GM18508 (cell line): Measurements from ENCODE around the gene DICER1.

ENCODE experiments used
- ATAC-seq: cut with Tn5 transposase; IDR thresholded peaks from one replicate; pipeline ENCODE4 v1.9.1; 2021; ENCODE audit warnings: moderate number of reproducible peaks; ENCODE audit not compliant: insufficient read depth, unreplicated experiment

Gene DICER1

DNA sequence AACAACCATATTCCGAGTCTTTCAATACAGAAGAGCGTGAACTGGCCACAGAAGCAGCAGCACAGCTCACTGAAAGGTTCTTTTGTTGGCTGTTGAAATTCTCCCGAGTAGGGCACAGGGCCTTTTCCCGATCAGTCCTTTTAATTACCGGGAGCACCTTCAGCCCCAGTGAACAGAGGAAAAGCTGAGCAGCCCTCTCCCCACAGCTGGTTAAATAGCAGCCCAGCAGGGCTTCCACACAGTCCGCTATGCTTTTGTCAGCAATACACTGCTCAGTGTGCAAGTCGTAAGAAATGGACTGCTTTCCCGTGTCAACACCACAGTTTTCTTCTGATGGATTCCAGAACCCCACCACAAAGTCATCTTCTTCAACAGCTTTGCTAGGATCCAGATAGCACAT lies 61.3 kb downstream of the DICER1 start:
- ATAC-seq: no peak

DNA sequence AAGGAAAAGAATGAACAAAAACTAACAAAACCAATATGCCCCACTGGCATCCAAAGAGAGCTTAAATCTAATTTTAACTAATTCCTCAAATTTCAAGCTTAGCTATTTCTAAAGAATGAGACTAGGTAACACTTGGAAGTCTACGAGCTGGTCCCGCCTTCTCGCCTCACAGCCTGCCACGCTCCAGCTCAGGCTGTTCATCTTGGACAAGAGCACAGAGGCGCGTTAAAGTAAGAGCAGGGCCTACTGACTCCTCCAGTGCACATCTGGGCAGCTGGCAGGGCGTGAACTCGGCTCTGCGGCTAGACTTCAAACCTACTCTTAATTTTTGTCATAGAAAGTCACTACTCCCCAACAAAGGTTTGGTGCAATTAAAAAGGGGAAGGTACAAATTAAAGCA lies 64.6 kb downstream of the DICER1 start:
- ATAC-seq: no peak

DNA sequence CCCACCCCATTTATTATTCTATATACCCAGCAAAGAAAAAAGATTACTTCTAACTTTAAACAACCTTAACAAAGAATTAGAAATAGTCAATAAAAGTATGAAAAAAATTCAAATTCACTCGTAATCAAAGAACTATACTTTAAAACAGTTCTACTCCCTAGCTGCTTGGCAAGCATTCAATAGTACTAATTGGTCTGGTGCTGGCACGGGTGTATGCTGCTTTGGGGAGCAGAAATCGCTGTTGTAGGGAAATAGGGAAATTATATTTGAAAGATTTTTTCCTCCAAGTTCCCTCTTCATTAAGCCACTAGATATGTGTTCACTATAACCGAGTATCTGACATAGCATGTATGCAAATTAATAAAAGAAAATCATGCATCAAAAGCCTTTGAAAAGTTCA lies 65.7 kb downstream of the DICER1 start:
- no peak for ATAC-seq

DNA sequence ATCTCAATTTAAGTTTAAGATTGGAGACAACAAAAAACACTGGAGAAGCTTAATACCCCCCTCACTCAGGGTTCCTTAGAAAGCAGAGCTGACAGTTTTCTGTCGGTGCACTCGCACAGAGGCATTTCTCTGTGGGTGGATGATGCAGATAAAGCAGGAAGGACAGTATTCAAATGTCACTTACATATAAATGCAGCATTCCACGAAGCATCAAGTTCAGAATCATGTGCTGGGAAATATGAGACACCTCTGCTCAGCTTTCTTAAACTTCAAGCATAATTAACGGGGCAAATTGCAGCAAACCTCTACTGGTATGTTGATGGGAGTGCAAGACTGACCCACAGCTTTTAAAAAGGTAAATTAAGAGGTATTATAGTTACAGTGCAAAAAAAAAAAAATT lies 68.7 kb downstream of the DICER1 start:
- no peak for ATAC-seq

DNA sequence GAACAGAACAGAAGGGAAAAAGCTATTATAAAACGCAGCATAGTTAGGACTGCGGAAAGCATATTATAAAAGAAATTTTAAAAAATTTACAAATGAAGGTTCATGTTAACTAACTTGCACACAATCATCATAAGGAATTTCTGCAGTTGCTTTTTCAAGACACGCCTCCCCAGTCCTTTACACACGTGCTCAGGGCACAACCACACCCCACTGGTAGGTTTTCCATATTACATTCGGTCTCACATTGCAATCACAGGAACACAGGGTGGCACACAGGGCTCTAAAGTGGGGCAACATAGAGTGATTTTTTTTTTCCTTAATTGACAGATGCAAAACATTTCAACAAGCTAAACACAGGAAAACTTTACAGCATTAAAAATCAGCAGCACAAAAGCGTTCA lies 69.7 kb downstream of the DICER1 start:
- ATAC-seq: no peak

DNA sequence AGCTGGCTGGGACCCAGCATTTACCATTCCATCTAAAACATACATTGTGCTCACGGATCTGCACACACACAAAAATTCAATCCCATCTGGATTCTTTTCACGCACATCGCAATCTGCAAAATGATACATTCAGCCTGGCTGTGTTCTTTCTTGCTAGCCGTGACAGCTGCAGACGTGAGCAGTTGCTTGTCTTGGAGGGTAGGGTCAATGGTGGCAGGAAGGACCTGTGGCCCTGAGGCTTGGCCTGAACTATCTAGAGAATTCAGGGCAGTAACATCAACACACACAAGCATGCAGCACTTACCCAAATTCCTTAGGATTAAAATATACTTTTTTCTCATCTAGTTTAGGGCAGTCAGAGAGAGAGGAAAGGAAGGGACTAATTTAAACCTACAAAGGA lies 72.0 kb downstream of the DICER1 start:
- ATAC-seq: no peak

DNA sequence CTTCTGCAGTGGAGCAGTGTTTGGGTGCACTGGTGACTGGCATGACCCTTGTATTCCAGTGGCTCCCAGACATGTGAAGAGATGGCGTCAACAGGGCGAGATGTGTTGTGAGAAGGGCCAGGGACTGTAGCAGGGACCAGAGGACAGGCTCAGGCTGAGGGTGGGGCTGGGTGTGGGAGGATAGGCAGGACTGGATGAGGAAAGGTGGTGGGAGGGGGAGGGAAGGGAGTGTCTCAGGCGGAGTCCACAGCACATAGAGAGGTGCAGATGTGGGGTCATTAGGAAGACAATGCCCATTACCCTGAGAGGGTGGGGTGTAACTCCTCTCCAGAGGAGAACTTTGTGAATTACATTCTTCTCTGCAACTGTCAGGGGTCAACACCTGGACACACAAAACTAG lies 78.5 kb downstream of the DICER1 start:
- no peak for ATAC-seq

DNA sequence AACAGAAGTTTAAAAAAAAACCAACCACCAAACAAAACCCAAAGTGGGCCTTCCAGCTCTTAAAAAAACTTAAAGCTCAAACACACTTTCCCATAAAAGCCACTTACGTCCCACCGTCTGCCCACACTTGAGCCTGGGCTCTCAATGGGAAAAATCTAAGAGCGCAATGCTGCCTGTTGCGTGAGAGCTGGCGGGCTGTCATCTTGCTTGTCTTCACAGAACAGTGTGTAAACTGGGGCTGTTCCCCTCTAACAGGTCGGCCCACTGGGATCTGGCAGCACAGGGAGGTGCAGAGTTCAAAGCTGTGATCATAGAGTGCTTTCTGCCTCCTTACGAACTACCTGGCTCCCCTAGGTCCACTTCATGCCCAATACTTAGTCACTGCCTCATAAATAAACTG lies 80.0 kb downstream of the DICER1 start:
- no peak for ATAC-seq

DNA sequence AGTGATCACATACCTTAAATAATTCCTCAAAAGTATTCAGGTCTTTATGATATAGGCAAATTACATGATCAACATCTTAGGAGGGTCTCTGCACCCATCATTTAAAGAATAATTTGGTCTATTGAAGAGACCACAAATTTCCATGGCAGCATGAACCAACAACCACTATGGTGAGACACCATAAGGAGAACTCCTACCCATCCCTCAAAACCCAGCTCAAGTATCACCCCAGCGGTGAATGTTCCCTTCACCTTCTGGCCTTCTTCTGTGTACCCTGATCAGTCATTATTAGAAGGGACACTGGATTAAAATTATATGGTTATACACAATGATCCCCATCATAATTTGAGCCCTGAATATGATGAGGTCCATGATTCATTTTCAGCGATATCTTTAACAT lies 81.5 kb downstream of the DICER1 start:
- no peak for ATAC-seq

DNA sequence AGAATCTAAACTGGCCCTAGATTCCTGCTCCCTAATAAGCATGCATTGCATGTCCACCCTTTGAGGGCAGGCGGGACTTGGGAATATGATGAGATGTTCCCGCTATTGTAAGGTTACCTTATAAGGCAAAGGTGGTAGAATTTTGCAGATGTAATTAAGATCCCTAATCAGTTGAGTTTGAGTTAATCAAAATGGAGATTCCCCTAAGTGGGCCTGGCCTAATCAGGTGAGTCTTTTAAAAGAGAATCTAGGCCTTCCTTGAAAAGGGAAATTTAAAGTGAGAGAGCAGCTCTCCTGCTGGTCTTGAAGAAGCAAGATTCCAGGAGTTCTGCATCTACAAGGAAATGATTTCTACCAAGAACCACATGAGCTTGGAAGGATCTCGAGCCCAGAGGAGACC lies 83.4 kb downstream of the DICER1 start:
- no peak for ATAC-seq

DNA sequence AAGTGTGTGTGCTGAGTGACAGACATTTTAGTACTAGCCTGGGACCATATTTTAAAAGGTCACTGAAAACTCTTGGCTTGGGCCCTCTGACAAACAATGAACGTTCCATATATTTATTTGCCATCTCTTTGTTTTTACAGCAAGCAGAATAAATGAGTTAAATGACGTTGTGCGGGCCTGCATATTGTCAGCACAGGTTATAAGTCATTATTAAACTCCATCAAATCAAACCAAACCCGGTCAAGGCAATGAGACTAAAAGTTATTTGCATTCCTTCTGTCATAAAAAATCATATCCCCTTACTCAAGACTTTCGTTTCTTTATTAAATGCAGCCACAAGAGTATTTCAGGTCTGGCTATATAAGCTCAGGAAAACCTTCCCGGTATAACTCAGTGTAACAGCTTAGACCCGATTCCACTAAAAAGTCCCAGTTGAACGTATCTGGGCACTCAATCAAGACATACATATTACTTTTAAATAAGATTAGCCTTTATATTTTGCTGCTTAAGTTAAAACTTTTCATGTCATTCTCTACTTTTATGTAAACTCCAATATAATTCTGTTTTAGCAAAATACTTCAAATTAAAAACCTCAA lies 84.9 kb downstream of the DICER1 start:
- ATAC-seq: no peak

DNA sequence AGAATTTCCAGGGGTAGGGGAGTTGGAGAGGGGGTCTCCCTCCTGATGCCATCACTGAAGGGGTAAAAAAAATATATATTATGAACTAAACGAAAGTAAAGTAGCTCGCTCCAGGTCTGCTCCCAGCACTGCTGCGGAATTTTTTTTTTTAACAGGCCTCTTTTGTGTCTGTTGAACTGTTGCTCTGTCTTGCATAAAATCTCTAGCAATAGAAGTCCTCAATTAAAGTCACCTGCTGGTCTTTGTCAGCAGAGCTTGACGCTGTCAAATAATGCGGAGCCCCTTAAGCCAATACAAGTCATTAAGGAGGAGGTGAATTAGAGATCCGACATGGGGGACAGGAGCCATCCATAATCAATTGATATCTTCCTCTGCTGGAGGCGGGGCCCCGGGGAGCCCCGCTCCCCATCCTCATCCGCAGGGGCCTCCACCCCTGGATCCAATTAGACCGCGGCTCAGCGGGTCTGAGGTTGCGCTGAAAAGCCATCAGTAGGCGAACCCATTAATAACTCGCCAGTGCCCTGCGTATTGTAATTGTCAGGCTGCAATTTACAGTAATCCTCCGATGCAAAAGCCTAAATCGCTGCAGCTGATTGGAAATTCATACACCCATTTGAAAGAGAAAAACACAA lies 85.6 kb downstream of the DICER1 start:
- no peak for ATAC-seq

DNA sequence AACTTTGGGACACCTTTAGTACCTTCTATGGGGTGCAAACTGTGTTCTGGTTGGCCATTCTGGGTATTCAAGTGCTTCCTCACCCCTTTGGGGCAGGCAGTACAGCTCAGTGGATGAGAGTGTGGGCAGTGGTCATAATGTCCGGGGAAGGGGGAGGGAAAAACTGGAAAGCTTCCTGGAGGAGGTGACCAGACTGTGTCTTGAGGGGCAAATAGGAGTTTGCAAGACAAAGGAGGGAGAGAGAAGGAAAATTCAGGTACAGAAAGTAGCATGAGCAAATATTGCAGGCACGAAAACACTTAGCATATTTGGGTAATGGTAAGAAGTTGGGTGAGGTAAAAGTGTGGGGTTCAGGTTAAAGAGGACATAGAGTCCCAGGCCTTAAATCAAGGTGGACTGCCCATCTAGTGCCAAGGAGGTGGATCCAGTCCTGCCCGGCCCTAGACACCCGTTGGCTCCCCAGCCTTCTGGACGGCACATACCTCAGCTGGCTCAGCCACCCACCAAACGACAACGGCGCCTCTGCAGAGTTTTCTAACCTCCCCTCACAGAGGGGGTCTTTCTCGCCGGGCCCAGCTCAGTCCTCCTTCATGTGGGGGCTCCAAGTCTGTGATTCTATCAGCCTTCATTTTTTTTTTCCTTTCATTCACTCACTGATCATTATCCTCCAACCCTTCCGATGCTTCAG lies 86.4 kb downstream of the DICER1 start:
- ATAC-seq: no peak

DNA sequence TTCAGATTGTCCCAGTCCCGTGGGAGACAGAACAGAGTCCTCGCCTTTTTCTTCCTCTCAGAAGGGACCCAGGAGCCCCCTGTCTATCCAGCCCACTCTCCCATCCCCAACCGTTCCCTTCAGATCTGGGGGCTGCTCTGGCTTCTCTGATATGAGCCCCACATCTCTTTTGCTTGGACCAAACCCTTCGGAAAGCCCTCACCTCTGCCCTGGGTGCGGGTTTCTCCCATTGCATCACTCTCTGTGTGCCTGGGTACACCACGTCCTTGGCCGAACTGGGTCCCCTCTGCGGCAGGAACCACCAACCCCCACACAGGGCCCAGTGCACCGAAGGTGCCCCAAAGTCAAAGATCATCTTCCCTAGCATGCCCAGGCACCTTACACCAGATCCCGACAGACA lies 87.8 kb downstream of the DICER1 start:
- ATAC-seq: no peak

DNA sequence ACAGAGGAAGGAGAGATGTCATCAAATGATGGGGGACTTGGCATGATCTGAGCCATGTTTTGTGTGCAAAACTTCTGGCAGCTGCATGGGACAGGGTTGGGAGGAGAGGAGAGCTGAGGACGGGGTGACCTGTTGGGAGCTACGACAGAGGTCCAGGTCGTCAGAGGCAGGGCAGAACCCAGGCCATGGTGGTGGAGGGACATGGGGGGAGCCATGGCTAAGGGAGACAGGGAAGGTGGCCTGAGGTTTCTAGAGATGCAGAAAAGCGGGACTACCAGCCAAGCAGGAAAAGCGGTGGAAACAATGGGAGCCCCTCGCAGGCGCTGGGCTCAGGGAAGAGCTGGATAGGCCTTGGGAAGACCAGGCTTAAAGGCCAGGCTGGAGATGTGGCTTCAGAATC lies 88.3 kb downstream of the DICER1 start:
- ATAC-seq: no peak

DNA sequence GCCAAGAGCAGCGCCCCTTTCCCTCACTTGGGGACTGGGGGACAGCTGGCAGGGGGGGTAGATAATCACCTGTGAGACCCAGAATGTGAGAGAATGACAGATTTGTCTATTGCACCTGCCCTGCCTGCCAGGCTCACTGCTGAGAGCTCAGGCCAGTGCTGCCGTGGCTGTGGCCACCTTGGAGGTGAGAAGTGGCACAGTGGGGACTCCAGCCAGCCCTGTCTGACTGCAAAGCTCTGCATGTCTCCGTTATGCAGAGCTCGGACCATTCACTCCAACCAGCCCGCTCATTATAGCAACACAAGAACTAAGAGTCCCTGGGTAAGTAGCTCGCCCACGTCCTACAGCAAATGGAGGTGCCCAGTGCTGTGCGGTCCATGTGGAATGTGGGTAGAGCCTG lies 88.8 kb downstream of the DICER1 start:
- ATAC-seq: no peak

DNA sequence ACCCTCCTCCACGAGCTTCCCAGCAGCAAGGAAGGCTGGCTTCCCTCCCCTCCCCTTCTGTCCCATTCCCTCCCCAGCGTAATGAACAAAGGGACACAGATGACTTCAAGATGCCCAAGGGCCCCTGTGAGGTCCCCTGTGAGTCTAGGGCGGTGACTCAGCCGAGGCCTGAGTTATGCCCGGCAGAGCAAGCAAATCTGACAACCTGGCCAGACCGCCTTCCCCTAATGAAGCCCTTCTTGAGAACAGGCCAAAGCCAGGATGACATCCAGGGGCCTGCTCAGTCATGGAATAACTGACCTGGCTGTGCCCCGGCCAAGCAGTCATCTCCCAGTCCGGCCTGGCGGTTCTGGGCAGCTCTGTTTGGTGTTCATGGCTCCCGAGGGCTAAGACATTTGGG lies 89.2 kb downstream of the DICER1 start:
- ATAC-seq: no peak

DNA sequence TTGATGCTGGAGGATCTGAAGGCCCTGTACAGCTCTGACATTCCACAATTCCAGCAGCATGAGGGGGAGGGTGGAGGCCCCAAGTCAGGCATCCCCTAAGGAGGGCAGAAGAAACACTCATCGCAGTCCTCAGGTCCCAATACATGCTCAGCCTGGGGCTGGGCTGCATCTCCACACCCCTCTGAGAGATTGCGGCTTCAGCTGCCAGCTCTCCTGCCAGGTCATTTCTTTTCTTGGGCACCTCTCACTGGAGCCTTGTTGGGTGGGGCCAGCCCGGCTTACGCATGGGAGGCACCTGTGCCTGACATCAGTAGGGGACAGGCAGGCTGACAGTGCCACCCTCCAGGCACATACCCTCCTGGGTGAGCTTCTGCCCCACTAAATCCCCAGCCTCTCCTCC lies 89.8 kb downstream of the DICER1 start:
- no peak for ATAC-seq

DNA sequence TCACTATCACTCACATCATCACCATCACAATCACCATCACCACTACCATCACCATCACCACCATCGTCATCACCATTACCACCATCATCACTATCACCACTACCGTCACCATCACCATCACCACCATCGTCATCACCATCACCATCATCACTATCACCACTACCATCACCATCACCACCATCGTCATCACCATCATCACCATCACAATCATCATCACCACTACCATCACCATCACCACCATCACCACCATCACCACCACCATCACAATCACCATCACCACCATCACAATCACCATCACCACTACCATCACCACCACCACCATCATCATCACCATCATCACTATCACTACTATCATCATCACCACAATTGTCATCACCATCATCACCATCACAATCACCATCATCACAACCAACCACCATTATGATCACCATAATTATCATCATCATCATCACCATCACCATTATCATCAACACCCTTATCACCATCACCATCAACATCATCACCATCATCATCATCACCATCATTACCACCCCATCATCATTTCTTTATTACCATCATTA lies 90.8 kb downstream of the DICER1 start:
- ATAC-seq: no peak

DNA sequence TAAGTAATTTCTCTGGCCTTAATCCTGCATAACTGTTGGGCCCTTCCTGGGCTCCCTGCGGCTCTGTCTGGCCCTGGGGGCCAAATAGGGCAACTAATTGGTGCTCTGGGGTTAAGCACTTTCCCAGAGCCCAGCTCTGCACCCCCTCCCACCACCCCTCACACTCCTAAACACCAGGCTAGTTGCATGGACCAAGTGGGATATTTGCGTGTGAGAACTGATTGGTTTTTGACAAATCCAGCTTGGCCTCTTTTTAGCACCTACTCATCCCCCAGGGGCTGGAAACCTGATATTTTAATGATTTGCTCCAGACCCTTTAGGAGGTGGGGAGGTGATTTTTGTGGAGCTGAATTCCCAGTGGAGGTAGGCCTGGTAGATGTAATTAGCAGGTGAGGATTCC lies 91.9 kb downstream of the DICER1 start:
- ATAC-seq: no peak

DNA sequence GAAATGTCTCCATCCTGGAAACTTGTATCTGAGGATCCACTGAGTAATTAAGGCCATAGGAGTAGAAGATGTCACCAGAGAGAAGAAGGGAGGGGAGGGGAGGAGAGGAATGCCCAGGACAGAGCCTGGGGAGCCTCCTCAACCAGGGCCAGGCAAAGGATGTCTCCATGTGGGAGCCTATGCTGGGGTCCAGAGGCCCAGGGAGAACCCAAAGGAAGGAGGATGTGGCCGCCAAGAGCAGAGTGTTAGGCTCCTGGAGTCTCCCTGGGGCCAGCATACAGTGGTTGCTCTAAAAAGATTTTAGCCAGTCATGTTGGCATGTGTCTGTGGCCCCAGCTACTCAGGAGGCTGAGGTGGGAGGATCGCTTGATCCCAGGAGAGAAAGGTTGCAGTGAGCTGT lies 92.6 kb downstream of the DICER1 start:
- ATAC-seq: no peak

DNA sequence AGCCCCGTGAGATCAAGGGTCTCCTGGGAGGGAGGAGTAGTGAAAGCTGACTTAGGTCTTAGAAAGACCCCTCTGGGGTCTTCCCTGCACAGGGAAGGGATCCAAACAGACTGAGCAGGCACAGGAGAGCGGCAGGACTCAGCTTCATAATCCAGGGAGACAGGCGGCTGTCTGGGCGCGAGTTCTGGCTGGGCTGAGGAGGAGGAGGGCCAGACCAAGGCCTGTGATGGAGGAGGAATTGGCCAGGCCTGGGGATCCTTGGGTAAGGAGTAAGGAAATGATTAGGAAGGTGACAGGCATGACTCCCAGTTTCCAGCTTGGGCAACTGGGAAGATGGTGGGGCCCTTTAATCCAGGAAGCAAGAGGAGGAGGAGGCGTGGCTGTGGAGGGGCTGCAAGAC lies 93.1 kb downstream of the DICER1 start:
- no peak for ATAC-seq
